GM12801 (cell line): Measurements from ENCODE around the gene MAN1B1.

Source experiments
- CTCF ChIP-seq: IDR thresholded peaks from one replicate; pipeline ENCODE4 v1.5.1; 2011; ENCODE audit warnings: control low read depth; ENCODE audit not compliant: insufficient read length; ENCODE audit errors: extremely low read depth

The MAN1B1 gene

GRCh38 chr9:137075275-137075775, 11.5 kb upstream of the MAN1B1 start:
- TF ChIP-seq CTCF, result no peak

- no peak for TF ChIP-seq CTCF
These were observed 10.2 kb upstream of the MAN1B1 start for GRCh38 chr9:137076636-137077009.

- TF ChIP-seq CTCF, result no peak
These were observed 9.6 kb upstream of the MAN1B1 start, which contains the start of gene UAP1L1 for GRCh38 chr9:137077010-137077747. Gene UAP1L1 (plus strand): TSS chr9:137077517. CDS start chr9:137077533, 16 bp downstream.

GRCh38 chr9:137077758-137078693, 8.8 kb upstream of the MAN1B1 start:
- TF ChIP-seq CTCF, result no peak

DNA sequence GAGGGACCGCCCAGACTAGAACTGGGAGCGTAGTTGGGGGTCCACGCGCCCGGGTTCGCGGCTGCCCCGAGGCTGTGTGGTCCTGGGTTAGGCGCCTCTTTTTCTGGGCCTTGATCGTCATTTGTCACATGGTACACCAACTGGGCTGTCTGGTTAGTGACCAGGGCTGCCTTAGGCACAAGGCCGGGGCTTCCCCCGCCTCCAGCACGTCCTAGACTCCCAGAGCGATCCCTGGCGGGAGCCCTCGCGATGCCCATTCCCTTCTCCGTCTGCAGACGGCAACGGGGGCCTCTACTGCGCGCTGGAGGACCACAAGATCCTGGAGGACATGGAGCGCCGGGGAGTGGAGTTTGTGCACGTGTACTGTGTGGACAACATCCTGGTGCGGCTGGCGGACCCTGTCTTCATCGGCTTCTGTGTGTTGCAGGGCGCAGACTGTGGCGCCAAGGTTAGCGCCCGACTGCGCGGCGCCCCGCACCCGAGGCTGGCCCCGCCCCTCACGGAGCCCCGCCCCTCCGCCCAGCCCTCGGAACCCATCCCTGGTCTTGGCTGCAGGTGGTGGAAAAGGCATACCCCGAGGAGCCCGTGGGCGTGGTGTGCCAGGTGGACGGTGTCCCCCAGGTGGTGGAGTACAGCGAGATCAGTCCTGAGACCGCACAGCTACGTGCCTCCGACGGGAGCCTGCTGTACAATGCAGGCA, 7.9 kb upstream of the MAN1B1 start:
- no peak for TF ChIP-seq CTCF

- TF ChIP-seq CTCF, result no peak
These were observed 7.4 kb upstream of the MAN1B1 start for GRCh38 chr9:137079401-137079787.
